Skeletal muscle satellite cell (primary cell): ENCODE data around the gene MMD. TPM values are rescaled to one million over a fixed set of nuclear protein-coding genes. Genes with fewer than 3 reads are reported as not detected.
"Not testable (repeated sequence)": the region's sequence is repeated elsewhere in the genome, so short reads cannot be mapped to it uniquely, and the experiment has no call there.

Source experiments
- H3K27me3 ChIP-seq: 2 replicates; pipeline ENCODE4 v1.7.0; 2013; ENCODE audit warnings: low read length; ENCODE audit not compliant: control insufficient read depth, insufficient read depth
- H3K36me3 ChIP-seq: 2 replicates; pipeline ENCODE4 v1.7.0; 2013; ENCODE audit warnings: mild to moderate bottlenecking, control low read depth, low read length; ENCODE audit not compliant: insufficient read depth
- H3K4me1 ChIP-seq: 2 replicates; pipeline ENCODE4 v1.7.0; 2013; ENCODE audit warnings: low read length; ENCODE audit not compliant: control insufficient read depth, insufficient read depth
- H3K4me2 ChIP-seq: 2 replicates; pipeline ENCODE4 v1.7.0; 2013; ENCODE audit warnings: mild to moderate bottlenecking, low read length
- H3K4me3 ChIP-seq: 2 replicates; pipeline ENCODE4 v1.7.0; 2013; ENCODE audit warnings: low read length
- H3K9ac ChIP-seq: 2 replicates; pipeline ENCODE4 v1.7.0; 2013; ENCODE audit warnings: mild to moderate bottlenecking, low read depth, low read length, moderate library complexity
- H3K9me3 ChIP-seq: replicated peaks from 2 replicates; pipeline ENCODE4 v1.7.0; 2013; ENCODE audit warnings: mild to moderate bottlenecking, control low read depth, low read length
- total RNA-seq: library from RNA; depleted of rRNA; stranded (reverse); fragments of >200 nt; gene quantifications from 2 replicates; pipeline ENCODE4 v1.2.3, GENCODE V29; 2012; rRNA removed

Gene MMD
- 86.3 and 96.6 TPM in 2 replicates for total RNA-seq

DNA sequence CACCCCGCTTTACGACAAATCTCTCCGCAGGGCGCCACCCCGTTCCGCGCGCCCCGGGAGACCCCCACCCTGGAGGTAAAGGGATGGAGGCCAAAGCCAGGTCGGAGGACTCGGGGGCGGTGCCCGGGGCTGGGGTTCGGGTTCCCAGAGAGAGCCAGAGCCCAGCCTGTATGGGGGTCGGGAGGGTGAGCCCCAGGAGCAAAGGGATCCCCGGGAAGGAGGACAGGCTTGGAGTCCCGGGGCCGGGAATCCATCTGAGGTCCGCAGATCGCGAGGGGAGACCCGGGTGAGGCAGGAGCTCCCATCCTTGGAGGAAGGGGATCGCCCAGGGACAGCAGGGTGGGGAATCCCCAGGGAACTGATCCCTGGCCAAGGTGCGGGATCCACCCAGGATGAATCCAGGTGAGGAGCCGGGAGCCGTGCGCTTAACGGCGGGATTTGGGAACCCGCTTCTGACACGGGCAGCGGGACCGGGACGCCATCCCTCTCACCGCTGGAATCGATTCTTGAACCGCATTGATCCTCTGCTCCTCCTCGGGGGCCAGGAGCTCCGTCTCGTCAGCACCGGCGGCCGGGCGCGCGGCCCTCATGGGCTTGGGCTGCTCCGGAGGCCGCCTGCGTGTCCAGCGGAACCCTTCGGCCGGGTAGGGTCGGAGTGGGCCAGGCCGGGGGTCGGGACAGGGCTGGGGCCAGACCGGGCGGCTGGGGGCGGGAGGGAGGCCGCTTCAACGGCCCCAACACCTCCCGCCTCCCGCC, at the start of gene MMD:
TSS of gene MMD (minus strand) at position 657 of the 756 bp plus-strand sequence. CDS start at position 517, 140 bp downstream.
- Histone ChIP-seq H3K36me3 (no peaks in the 10 kb centered on the region), H3K4me3 (peak within 1 kb of the TSS; percentile 99), H3K27me3 (peaks cover 22% of the 10 kb centered on the region), H3K4me1 (peaks cover 5% of the 10 kb centered on the region), H3K4me2 (peak within 1 kb of the TSS; percentile 99), H3K9ac (peak within 1 kb of the TSS; percentile 91), H3K9me3 (no peaks in the 10 kb centered on the region)

DNA sequence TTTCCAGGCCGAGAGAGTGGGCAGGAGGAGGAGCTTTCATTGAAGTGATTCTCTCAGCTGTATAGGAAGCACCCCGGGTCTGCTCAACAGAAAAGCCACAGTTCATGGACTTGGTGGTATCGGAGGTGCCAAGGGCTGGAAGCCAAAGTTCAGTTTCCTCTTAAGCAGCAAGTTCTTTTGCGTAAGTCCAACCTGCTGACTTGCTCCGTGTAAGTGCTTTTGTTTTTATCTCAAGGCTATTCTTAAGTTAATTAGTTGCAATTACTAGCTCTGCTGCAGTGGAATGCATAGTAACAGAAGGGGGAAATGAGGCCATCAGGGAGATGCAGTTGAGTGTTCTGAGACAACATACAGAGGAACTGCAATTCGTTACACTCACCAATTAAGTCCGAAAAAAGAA, 45.0 kb upstream of the MMD start:
- Histone ChIP-seq H3K4me2 (no peak overlapping the region), H3K36me3 (no peaks in the 10 kb centered on the region), H3K4me3 (no peak overlapping the region), H3K4me1 (peaks cover 2% of the 10 kb centered on the region), H3K27me3 (no peaks in the 10 kb centered on the region), H3K9ac (no peak overlapping the region), H3K9me3 (no peaks in the 10 kb centered on the region)

- not testable (repeated sequence) for H3K4me1 ChIP-seq, H3K27me3 ChIP-seq, H3K9me3 ChIP-seq, H3K4me3 ChIP-seq, H3K9ac ChIP-seq, H3K36me3 ChIP-seq, H3K4me2 ChIP-seq
These were observed 44.1 kb upstream of the MMD start for GRCh38 chr17:55465771-55466170.

- Histone ChIP-seq H3K4me3 (no peak overlapping the region), H3K9ac (no peak overlapping the region), H3K4me2 (no peak overlapping the region), H3K27me3 (no peaks in the 10 kb centered on the region), H3K36me3 (no peaks in the 10 kb centered on the region), H3K9me3 (no peaks in the 10 kb centered on the region), H3K4me1 (peaks cover 15% of the 10 kb centered on the region)
These were observed 42.0 kb upstream of the MMD start for GRCh38 chr17:55463600-55463999.

DNA sequence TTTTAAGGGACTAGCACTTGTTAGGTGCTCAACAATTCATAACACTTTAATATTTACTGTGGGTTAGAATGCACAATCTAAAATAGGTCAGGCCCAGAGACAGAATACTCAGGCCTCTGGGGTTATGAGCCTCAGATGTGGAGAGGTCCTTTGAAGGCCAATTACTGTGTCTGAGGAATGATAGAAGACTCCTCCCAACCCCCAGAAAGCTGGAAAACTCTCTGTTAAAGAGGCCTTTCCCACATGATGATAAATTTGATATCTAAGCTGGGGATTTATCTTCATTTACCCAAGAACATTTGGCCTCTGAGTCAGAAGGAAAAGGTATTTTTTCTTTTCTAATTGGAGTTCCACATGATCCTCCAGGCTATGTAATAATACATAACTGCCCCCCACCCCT, 41.1 kb upstream of the MMD start:
- H3K4me3 ChIP-seq, result no peak overlapping the region
- H3K36me3 ChIP-seq, result no peaks in the 10 kb centered on the region
- H3K4me2 ChIP-seq, result no peak overlapping the region
- no peak overlapping the region for H3K9ac ChIP-seq
- H3K9me3 ChIP-seq, result no peaks in the 10 kb centered on the region
- peaks cover 22% of the 10 kb centered on the region for H3K4me1 ChIP-seq
- H3K27me3 ChIP-seq, result no peaks in the 10 kb centered on the region

GRCh38 chr17:55462234-55462633, 40.6 kb upstream of the MMD start:
- Histone ChIP-seq H3K4me2 (no peak overlapping the region), H3K4me1 (peaks cover 22% of the 10 kb centered on the region), H3K9me3 (no peaks in the 10 kb centered on the region), H3K4me3 (no peak overlapping the region), H3K36me3 (no peaks in the 10 kb centered on the region), H3K9ac (no peak overlapping the region), H3K27me3 (no peaks in the 10 kb centered on the region)

- H3K9me3 ChIP-seq, result no peaks in the 10 kb centered on the region
- H3K4me2 ChIP-seq, result peak overlapping the region; percentile 45
- H3K27me3 ChIP-seq, result no peaks in the 10 kb centered on the region
- no peak overlapping the region for H3K4me3 ChIP-seq
- peaks cover 52% of the 10 kb centered on the region for H3K4me1 ChIP-seq
- no peaks in the 10 kb centered on the region for H3K36me3 ChIP-seq
- H3K9ac ChIP-seq, result no peak overlapping the region
These were observed 37.3 kb upstream of the MMD start for GRCh38 chr17:55458978-55459377.

DNA sequence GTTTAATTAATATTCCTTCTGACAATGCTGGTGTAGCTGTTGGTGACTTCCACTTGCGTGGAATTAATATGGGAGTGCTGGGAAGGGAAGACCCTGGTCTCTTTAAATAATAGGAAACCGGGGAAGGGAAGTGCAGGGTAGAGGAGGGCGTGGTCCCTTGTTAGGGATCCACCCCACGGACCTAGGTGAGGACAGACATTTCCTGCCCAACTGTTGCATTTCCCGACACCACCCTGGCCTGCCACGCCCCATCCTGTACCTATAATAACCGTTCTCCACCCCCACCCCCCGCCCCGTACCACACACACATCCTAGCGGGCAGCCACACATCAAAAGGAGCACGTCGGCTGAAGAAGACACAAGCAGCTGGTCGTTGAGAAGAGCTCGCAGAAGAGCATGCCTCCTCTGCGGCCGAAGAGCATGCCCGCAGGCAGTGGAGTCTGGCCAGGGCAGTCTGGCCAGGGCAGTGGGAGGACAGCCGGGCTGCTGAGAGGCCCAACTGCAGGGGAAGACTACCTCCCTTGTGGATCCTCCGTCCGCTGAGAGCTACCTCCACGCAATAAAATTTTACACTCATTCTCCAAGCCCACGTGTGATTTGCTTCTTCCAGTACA, 36.8 kb upstream of the MMD start:
- H3K4me1 ChIP-seq, result peaks cover 55% of the 10 kb centered on the region
- H3K4me3 ChIP-seq, result no peak overlapping the region
- H3K36me3 ChIP-seq, result no peaks in the 10 kb centered on the region
- H3K9me3 ChIP-seq, result no peaks in the 10 kb centered on the region
- no peak overlapping the region for H3K9ac ChIP-seq
- peak overlapping the region; percentile 45 for H3K4me2 ChIP-seq
- H3K27me3 ChIP-seq, result no peaks in the 10 kb centered on the region

DNA sequence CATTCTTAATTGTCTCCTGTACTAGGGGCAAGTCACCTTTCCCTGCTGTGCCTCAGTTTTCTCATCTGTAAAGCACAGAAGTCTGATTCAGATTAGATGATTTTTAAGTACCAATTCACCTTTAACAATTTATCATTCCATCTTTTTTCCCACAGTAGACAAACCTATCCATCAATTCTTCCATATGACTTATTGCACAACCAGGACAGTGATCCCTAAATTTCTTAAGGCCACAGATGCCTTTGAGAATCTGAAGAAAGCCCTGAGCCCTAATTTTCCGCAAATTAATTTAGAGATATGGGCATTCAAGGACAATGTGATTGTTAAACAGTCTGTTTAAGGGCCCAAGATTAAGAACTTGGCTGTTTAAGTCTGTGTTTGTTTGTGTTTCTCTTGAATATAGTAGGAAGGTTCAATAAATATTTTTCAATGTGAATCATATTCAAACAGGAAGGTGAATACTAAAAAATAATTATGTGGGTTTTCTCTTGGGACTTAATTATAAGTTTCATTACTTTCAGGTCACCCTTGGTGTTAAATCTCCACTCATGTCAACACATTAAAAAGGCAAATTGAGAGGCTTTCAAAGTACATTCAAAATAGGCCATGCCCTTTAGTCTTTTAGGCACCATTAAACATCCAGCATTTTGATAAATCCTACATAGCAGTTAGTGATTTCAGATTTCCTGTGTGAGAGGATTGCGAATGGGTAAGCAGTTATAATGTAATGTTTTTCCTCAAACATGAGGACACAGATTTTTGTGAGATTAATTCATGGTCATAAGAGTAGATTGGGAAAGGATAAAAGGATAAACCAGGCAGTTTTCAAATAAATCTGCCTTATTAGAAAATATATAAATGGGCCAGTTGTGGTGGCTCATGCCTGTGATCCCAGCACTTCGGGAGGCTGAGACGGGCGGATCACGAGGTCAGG, 34.9 kb upstream of the MMD start:
- Histone ChIP-seq H3K36me3 (no peaks in the 10 kb centered on the region), H3K9ac (no peak overlapping the region), H3K4me2 (peak overlapping the region; percentile 37), H3K4me1 (peaks cover 74% of the 10 kb centered on the region), H3K4me3 (no peak overlapping the region), H3K27me3 (no peaks in the 10 kb centered on the region), H3K9me3 (no peaks in the 10 kb centered on the region)

DNA sequence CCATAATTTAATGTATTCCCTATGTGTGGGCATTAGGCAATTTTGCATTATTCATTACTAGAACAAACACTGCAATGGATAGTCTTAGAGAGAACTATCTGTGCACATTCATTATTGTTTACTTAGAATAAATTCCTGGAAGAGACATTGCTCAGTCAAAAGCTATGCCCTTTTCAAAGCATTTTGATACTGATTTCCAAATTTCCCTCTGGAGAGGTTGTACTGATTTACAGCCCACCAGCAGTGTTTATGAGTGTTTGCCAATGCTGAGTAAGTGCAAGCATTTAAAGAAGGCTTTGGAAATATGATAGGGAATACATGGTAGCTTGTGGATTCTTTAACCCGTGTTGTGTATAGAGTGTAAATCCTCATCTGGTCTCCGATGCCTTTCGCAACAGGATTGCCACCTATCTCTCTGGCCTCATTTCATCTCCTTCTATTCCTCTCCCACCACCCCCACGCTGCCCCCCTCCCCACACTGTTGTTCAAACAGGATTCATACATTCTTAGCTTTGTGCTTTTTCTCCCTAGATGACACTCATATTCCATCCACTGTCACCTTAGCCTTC, 33.4 kb upstream of the MMD start:
- Histone ChIP-seq H3K36me3 (no peaks in the 10 kb centered on the region), H3K4me2 (peak overlapping the region; percentile 12), H3K4me3 (no peak overlapping the region), H3K9me3 (no peaks in the 10 kb centered on the region), H3K4me1 (peaks cover 79% of the 10 kb centered on the region), H3K27me3 (no peaks in the 10 kb centered on the region), H3K9ac (no peak overlapping the region)
